GM12874 (cell line): ENCODE data around the gene UMPS.

Source experiments
- TF ChIP-seq, protein P1 (sequence below): IDR thresholded peaks from 2 replicates; pipeline ENCODE4 v1.5.1; 2011; ENCODE audit warnings: low read depth, mild to moderate bottlenecking, control low read depth, low read length, moderate library complexity; ENCODE audit not compliant: insufficient read depth

Gene UMPS

DNA sequence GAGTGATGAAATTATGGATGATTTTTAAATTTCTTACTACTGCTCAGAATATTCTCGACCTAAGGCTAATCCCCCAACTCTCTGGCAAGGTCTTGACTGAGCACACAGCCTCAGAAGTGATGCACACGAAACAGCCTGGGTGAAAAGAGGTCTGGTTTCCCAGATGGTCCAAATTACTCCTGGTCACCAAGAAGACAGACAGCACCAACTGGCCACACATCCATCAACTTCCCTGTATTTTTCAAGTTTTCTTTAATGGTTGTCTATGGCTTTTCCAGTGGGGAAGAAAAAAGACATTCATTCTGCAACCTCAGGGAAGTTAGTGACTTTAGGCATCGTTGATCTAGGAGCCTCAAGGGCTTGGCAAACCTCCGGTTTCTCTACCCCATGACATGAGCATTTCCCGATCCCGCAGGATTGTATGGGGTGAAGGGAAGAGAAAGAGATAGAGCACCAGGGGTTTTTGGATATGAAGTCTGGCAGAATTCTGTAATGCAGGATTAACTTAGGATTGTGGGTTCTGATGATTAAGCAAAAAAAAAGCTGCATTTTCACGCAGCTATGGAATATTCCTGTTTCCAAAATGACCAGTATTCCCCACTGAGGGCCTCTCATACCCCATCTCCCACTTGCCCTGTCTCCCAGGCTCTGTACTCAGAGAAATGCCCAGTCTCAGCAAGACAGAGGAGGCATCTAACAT is 62.2 kb downstream of the UMPS start:
- TF ChIP-seq, protein P1, sequence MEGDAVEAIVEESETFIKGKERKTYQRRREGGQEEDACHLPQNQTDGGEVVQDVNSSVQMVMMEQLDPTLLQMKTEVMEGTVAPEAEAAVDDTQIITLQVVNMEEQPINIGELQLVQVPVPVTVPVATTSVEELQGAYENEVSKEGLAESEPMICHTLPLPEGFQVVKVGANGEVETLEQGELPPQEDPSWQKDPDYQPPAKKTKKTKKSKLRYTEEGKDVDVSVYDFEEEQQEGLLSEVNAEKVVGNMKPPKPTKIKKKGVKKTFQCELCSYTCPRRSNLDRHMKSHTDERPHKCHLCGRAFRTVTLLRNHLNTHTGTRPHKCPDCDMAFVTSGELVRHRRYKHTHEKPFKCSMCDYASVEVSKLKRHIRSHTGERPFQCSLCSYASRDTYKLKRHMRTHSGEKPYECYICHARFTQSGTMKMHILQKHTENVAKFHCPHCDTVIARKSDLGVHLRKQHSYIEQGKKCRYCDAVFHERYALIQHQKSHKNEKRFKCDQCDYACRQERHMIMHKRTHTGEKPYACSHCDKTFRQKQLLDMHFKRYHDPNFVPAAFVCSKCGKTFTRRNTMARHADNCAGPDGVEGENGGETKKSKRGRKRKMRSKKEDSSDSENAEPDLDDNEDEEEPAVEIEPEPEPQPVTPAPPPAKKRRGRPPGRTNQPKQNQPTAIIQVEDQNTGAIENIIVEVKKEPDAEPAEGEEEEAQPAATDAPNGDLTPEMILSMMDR, result no peak

DNA sequence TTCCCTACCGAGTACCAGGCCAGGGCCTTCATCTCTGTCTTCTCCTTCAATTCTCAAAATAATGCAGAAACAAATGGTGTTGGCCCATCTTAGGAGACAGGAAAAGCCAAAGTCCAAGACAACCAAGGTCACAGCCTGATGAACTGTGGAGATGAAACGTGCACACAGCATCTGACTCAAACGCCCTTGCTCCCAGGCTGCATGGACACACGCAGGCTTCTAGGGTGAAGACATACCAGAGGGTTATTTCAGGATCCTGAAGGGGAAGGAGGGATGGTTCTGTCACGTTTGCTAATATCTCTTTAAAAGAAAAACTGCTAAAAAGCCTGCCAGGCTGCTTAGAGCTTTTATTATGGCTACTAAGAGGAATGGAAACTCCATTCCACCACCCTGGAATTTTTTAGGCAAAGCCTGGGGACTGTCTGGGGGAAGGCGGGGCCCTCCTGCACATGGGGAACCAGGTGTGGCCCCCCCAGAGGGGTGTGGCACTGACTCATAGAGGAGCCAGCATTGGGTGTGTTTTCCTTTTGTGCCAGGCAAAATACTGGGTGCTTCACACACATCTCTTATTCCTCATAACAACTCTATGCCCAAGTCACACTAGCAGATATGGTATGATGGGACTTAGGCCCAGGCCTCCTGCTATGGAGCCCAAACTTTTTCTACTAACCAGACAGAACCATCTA is 62.9 kb downstream of the UMPS start:
- TF ChIP-seq, protein P1, result no peak

DNA sequence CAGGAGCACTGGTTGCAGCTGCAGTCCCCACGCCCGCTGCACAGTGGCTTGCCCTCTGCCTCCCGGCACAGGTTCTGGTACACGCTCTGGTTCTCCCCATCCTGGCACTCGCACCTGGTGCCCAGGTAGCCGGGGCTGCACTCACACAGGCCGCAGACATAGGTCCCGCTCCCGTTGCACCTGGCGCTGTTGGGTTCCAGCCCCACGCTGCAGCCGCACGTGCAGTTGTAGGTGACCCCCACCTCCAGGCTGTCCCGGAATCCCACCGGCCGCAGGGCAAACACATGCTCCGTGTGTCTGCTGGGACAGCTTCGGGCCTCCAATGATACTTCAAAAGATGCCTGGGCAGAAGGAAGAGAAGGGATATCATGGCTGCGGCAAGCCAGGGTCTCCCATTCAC is 66.2 kb downstream of the UMPS start:
- TF ChIP-seq, protein P1, result no peak

DNA sequence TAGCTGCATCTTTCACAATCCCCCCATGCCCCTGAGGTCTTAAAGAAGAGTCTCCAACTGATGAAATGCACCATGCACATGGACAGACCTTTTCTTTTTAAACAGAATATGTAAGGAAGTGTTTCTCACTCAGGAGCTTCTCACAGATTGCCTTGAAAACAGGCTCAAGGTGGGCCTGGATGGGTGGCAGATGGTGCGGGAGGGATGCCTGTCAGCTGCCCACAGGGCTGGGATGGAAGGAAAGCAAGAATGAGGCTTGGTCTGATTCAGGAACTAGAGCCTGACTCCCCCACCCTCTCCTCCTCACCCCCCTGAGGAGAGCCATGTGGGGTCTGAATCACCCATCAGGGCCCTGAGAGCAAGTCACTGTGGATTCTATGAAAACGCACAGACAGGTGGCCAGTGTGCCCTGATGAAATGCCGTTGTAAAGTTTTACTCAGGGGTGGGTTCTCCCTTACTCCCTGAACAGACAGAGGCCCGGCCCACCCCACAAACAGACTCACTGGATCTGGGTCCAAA is 67.2 kb downstream of the UMPS start:
- TF ChIP-seq, protein P1, result no peak
